ENCODE data around the gene PHLDA2.

The PHLDA2 gene

DNA sequence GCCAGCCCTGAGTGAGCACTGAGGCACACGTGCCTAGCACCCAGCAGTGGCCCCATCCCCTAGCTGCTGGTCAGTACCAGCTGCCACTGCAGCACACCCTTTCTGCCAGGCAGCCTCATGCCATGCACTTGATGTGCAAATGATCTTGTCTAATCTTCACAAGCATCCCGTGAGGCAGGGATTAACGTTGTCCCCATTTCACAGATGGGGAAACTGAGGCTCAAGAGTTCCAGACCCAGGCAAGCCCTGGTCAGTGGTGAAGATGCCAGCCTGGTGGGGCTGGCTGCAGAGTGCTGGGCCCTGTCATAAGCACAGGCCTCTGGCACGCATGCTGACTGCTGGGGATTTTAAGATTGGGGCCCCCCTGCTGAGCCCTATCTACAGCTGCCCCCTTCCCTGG lies 35.3 kb downstream of the PHLDA2 start:
- H3K4me3 ChIP-seq (replicated peaks; ENCODE audit: low read depth, low read length): no peak overlapping the region
- no peak for DNase-seq (ENCODE audit: low read depth)
- no peak for TF ChIP-seq CTCF (IDR thresholded peaks at IDR 0.05; ENCODE audit: low read length, missing control alignments)

DNA sequence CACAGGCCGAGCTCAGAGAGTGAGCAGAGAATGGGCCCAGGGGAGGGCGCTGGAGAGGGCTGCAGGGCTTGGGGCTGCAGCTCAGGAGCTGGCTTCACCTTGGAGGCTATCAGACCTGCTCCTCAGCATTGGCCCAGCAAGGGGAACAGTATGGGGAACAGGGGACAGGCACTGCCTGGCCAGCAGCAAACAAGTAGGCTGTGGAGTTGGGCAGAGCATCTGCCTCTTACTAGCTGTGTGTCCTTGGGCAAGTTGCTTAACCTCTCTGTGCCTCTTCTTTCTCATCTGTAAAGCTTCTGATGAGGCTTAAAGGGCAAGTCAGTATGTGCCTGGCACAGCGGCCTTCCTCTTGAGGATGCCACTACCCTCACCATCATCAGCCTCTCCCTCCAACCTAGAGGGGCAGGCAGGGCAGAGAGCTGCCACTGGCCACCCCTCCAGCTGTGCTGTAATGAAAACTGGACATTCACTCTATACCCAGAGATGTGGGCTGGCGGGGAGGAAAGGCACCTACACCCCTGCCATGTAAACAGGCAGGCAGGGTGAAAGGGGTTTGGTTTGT lies 36.2 kb downstream of the PHLDA2 start:
- peak overlapping the region; percentile 51 for H3K4me3 ChIP-seq (replicated peaks; ENCODE audit: low read depth, low read length)
- DNase-seq (ENCODE audit: low read depth): no peak
- TF ChIP-seq CTCF (IDR thresholded peaks at IDR 0.05; ENCODE audit: low read length, missing control alignments): peak; percentile 20

GRCh38 chr11:2892215-2892966 lies 36.8 kb downstream of the PHLDA2 start:
- peak; percentile 60 for DNase-seq (ENCODE audit: low read depth)
- TF ChIP-seq CTCF (IDR thresholded peaks at IDR 0.05; ENCODE audit: low read length, missing control alignments): peak; percentile 83

DNA sequence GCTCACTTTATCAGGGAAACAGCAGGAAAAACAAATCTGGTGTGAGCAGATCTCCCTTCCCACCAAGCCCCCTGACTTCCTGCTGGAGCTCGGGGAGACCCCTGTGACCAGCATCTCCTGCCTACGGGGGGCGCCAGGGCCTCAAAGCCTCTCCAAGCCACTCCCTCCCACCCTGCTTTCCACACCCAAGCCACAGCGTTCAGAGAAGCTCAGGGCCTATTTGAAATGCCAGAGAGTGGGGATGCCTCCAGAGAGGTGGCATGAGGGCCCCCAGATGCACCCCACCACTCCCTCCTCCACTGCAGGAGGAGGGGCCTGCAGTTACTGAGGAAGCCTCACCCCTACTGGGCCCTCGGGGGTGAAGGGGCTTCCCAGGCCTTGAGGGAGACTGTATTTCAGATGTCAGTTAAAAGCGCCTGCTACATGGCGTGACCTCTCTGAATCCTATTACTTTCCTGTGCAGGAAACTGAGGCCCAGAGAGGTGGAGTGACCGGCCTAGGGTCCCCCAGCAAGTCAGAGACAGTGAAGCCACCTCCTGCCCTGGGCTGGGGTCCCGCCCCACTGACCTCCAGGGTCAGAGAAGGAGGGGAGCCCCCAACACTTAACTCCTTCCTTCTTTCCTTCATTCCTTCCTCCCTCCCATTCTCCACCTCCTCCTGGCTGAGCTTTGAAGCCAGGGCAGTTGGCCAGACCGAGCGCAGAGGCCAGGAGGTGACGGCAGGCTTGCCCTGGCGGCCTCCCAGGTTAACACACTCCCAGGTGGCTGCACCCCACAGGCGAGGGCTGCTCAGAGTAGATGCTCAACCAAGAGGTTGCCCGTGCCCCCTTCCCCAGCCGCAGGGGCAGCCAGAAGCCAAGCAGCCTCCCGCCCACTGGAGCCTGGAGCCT lies 37.6 kb downstream of the PHLDA2 start:
- DNase-seq (ENCODE audit: low read depth): no peak
- no peak overlapping the region for H3K4me3 ChIP-seq (replicated peaks; ENCODE audit: low read depth, low read length)
- TF ChIP-seq CTCF (IDR thresholded peaks at IDR 0.05; ENCODE audit: low read length, missing control alignments): peak; percentile 1

More at GRCh38 chr11:2892215-2892966, 36.8 kb downstream of the PHLDA2 start:
- H3K4me3 ChIP-seq (replicated peaks; ENCODE audit: low read depth, low read length): peak overlapping the region; percentile 51

DNA sequence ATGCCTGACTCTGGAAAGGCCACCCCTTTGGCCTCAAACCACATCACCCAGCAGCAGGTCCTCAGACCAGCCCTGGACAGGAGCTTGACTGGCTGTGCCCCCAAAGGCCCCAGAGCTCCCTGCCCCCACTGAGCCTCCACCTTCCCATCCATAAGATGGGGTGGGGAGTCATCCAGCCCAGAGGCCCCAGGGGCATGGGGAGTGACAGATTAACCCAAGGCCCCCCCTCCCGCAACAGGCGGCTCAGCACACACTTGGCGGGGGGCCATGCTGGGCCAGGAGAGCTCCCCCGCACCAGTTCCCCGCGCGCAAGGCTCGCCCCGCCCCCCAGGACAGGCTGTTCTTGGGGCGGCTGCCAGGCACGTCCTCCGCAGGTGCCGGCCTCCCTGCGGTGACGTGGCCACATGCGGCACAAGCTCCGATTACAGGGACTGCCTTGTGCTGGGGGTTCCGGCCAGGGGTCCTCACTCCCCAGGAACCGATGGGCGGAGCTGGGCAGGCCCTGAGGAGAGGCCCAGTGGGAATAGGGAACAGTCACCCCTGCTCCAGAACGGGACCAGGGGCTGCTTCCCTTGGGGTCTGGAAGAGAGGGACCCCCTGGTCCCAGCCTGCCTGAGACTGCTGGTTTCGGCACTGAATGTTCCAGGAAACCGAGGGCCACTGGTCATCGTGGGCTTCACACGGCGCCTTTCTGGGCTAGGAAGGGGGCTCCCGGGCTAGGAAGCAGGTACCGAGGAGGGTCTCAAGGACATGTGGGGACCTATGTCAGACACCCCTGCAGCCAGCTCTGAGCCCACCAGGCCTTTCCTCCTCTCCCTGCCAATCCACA lies 38.5 kb downstream of the PHLDA2 start:
- no peak for TF ChIP-seq CTCF (IDR thresholded peaks at IDR 0.05; ENCODE audit: low read length, missing control alignments)
- peak; percentile 81 for DNase-seq (ENCODE audit: low read depth)
- H3K4me3 ChIP-seq (replicated peaks; ENCODE audit: low read depth, low read length): no peak overlapping the region
